ENCODE results near the gene ABLIM1. TPM values are rescaled to one million over a fixed set of nuclear protein-coding genes. Genes with fewer than 3 reads are reported as not detected.

Gene ABLIM1
- total and polyA plus RNA-seq, 2 of the 13 experiments (the other 11 are each of a cell fraction or from before 2014, with no cell fraction given) = 59.4 to 92.7 TPM

DNA sequence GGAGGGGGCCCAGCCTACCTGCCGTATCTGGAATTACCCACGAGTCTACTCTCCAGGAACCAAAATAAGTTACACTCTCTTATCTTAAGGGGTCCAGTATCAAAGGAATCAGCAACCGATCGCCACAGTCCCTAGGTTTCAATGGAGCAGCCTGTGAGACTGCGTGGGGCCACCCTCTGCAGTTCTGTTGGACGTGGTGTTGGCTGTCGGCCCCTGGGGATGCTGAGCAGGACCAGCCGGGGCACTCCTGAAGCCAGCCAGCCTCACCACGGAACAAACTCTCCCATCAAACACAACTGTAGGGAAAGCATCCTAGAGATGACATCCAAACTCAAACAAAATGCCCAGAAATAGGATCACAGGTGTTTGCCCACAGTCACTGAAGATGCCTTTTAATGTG lies 25.5 kb upstream of the ABLIM1 start:
- no TSS peak for BruUV-seq (replicated peaks)
- in situ Hi-C loops (cut with HindIII; ENCODE audit: extremely low pct_ligation_motif_present, low pct_unique_long_range_greater_than_20kb) = loop anchor here (5.0 kb wide), 1 partner anchor 51 kb away; no protein-coding TSS in a partner anchor
- H3K27ac ChIP-seq (ENCODE audit: extremely low read length, insufficient read depth, low read length) = no peak overlapping the region

More for the DNA sequence above, 25.5 kb upstream of the ABLIM1 start:
- H3K79me2 ChIP-seq (ENCODE audit: insufficient read depth, low read length) = no peaks in the 10 kb centered on the region
- H2AFZ ChIP-seq (ENCODE audit: low read length) = no peak overlapping the region
- no peaks in the 10 kb centered on the region for H4K20me1 ChIP-seq (ENCODE audit: insufficient read depth, low read length)
- H3K27me3 ChIP-seq (ENCODE audit: control insufficient read depth in 1 of 2, insufficient read depth in 2 of 2, low read length in 2 of 2) = no peaks in the 10 kb centered on the region
- DNase-seq (ENCODE audit: low spot score) = no peak
- peaks cover 42% of the 10 kb centered on the region for H3K4me1 ChIP-seq (ENCODE audit: insufficient read depth, low read length)
- intact Hi-C loops (cut with micrococcal nuclease; ENCODE audit: unreplicated experiment) = no loop called here
- POLR2A ChIA-PET = interaction anchor here (0.6 to 2.3 kb wide), 7 partner anchors 15 to 157 kb away, joined by 3 to 9 read pairs (median 8); no protein-coding TSS in a partner anchor
- H3K9me3 ChIP-seq (ENCODE audit: low read length) = no peaks in the 10 kb centered on the region
- no peaks in the 10 kb centered on the region for H3K36me3 ChIP-seq (replicated peaks in 1 of 2; ENCODE audit: control insufficient read depth in 1 of 2, insufficient read depth in 2 of 2, low read length in 2 of 2)
- no peak for ATAC-seq
- H3K4me2 ChIP-seq (ENCODE audit: low read depth, low read length) = peak overlapping the region; percentile 90
- no peak overlapping the region; the same call in 1 of the 2 replicates for H3K9ac ChIP-seq (ENCODE audit: insufficient read depth, low read depth, low read length)
- H3K4me3 ChIP-seq (replicated peaks in 1 of 3; ENCODE audit: insufficient read depth in 1 of 3, low read depth in 2 of 3, low read length in 3 of 3) = peak overlapping the region in 1 of 3 experiments; percentile 67; a peak in 1 of 6 replicates
- CTCF ChIA-PET (ENCODE audit: low intra/inter-chr PET ratio, low total read pairs) = no interaction called here
- TF ChIP-seq, protein P1, sequence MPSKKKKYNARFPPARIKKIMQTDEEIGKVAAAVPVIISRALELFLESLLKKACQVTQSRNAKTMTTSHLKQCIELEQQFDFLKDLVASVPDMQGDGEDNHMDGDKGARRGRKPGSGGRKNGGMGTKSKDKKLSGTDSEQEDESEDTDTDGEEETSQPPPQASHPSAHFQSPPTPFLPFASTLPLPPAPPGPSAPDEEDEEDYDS (CRISPR knock-in tag; IDR thresholded peaks at IDR 0.05) = no peak
- TF ChIP-seq ZNF441 (CRISPR knock-in tag; IDR thresholded peaks at IDR 0.05; ENCODE audit: borderline replicate concordance) (no peak), ZFP1 (CRISPR knock-in tag; IDR thresholded peaks at IDR 0.05) (no peak), KLF6 (CRISPR knock-in tag; IDR thresholded peaks at IDR 0.05) (no peak), ZEB1 (IDR thresholded peaks at IDR 0.05; ENCODE audit: insufficient replicate concordance, low read depth) (no peak), ZMYM2 (CRISPR knock-in tag; IDR thresholded peaks at IDR 0.05) (no peak), ZNF737 (CRISPR knock-in tag; IDR thresholded peaks at IDR 0.05; ENCODE audit: borderline replicate concordance) (no peak), POGZ (CRISPR knock-in tag; IDR thresholded peaks at IDR 0.05) (no peak), RFXANK (CRISPR knock-in tag; IDR thresholded peaks at IDR 0.05) (no peak), ZNF607 (CRISPR knock-in tag; IDR thresholded peaks at IDR 0.05; ENCODE audit: borderline replicate concordance) (no peak), ZFP36 (IDR thresholded peaks at IDR 0.05; ENCODE audit: borderline replicate concordance, low read depth, low read length, partially characterized antibody) (no peak), ZNF629 (CRISPR knock-in tag; conservative IDR thresholded peaks at IDR 0.05) (no peak), HOXA5 (CRISPR knock-in tag; IDR thresholded peaks at IDR 0.05) (no peak), ZNF274 (CRISPR knock-in tag; IDR thresholded peaks at IDR 0.05) (no peak)
- TF ChIP-seq, protein P2, sequence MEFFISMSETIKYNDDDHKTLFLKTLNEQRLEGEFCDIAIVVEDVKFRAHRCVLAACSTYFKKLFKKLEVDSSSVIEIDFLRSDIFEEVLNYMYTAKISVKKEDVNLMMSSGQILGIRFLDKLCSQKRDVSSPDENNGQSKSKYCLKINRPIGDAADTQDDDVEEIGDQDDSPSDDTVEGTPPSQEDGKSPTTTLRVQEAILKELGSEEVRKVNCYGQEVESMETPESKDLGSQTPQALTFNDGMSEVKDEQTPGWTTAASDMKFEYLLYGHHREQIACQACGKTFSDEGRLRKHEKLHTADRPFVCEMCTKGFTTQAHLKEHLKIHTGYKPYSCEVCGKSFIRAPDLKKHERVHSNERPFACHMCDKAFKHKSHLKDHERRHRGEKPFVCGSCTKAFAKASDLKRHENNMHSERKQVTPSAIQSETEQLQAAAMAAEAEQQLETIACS (CRISPR knock-in tag; IDR thresholded peaks at IDR 0.05) = no peak
- TF ChIP-seq, protein P3, sequence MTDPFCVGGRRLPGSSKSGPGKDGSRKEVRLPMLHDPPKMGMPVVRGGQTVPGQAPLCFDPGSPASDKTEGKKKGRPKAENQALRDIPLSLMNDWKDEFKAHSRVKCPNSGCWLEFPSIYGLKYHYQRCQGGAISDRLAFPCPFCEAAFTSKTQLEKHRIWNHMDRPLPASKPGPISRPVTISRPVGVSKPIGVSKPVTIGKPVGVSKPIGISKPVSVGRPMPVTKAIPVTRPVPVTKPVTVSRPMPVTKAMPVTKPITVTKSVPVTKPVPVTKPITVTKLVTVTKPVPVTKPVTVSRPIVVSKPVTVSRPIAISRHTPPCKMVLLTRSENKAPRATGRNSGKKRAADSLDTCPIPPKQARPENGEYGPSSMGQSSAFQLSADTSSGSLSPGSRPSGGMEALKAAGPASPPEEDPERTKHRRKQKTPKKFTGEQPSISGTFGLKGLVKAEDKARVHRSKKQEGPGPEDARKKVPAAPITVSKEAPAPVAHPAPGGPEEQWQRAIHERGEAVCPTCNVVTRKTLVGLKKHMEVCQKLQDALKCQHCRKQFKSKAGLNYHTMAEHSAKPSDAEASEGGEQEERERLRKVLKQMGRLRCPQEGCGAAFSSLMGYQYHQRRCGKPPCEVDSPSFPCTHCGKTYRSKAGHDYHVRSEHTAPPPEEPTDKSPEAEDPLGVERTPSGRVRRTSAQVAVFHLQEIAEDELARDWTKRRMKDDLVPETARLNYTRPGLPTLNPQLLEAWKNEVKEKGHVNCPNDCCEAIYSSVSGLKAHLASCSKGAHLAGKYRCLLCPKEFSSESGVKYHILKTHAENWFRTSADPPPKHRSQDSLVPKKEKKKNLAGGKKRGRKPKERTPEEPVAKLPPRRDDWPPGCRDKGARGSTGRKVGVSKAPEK (CRISPR knock-in tag; IDR thresholded peaks at IDR 0.05; ENCODE audit: borderline replicate concordance) = no peak
- TF ChIP-seq, protein P4, sequence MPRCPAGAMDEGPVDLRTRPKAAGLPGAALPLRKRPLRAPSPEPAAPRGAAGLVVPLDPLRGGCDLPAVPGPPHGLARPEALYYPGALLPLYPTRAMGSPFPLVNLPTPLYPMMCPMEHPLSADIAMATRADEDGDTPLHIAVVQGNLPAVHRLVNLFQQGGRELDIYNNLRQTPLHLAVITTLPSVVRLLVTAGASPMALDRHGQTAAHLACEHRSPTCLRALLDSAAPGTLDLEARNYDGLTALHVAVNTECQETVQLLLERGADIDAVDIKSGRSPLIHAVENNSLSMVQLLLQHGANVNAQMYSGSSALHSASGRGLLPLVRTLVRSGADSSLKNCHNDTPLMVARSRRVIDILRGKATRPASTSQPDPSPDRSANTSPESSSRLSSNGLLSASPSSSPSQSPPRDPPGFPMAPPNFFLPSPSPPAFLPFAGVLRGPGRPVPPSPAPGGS (CRISPR knock-in tag; IDR thresholded peaks at IDR 0.05) = no peak
- TF ChIP-seq, protein P5, sequence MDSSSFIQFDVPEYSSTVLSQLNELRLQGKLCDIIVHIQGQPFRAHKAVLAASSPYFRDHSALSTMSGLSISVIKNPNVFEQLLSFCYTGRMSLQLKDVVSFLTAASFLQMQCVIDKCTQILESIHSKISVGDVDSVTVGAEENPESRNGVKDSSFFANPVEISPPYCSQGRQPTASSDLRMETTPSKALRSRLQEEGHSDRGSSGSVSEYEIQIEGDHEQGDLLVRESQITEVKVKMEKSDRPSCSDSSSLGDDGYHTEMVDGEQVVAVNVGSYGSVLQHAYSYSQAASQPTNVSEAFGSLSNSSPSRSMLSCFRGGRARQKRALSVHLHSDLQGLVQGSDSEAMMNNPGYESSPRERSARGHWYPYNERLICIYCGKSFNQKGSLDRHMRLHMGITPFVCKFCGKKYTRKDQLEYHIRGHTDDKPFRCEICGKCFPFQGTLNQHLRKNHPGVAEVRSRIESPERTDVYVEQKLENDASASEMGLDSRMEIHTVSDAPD (CRISPR knock-in tag; IDR thresholded peaks at IDR 0.05) = no peak
- TF ChIP-seq, protein P6, sequence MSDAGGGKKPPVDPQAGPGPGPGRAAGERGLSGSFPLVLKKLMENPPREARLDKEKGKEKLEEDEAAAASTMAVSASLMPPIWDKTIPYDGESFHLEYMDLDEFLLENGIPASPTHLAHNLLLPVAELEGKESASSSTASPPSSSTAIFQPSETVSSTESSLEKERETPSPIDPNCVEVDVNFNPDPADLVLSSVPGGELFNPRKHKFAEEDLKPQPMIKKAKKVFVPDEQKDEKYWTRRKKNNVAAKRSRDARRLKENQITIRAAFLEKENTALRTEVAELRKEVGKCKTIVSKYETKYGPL (CRISPR knock-in tag; IDR thresholded peaks at IDR 0.05) = no peak
- no peak for FAIRE-seq
- WGBS (ENCODE audit: low lambda C conversion rate) = 91% methylated on average over 9 of the region's 9 CpGs

Data from HepG2 (cell line).